ENCODE data around the gene CLIP1.
"Not testable (repeated sequence)": the region's sequence is repeated elsewhere in the genome, so short reads cannot be mapped to it uniquely, and the experiment has no call there.

Gene CLIP1

GRCh38 chr12:122367632-122368031, 54.8 kb downstream of the CLIP1 start:
- not testable (repeated sequence) for H3K27me3 Mint-ChIP-seq; ATAC-seq (ENCODE audit: low read depth); DNase-seq (ENCODE audit: low spot score in 2 of 2); H3K9me3 Mint-ChIP-seq; H3K27ac Mint-ChIP-seq; H3K4me1 Mint-ChIP-seq; H3K4me3 Mint-ChIP-seq
- peaks cover 21% of the 10 kb centered on the region for H3K36me3 Mint-ChIP-seq

- DNase-seq (ENCODE audit: low spot score in 2 of 2) (no peak), ATAC-seq (ENCODE audit: low read depth) (no peak)
- Mint-ChIP-seq H3K36me3 (peaks cover 20% of the 10 kb centered on the region), H3K4me1 (peaks cover 3% of the 10 kb centered on the region), H3K9me3 (no peaks in the 10 kb centered on the region), H3K4me3 (no peak overlapping the region), H3K27me3 (no peaks in the 10 kb centered on the region), H3K27ac (no peak overlapping the region)
Measured at GRCh38 chr12:122366685-122367475, 55.6 kb downstream of the CLIP1 start.

- H3K9me3 Mint-ChIP-seq; ATAC-seq (ENCODE audit: low read depth); H3K4me3 Mint-ChIP-seq; H3K27me3 Mint-ChIP-seq; H3K4me1 Mint-ChIP-seq; H3K27ac Mint-ChIP-seq; DNase-seq (ENCODE audit: low spot score in 2 of 2): not testable (repeated sequence)
- H3K36me3 Mint-ChIP-seq, result peaks cover 24% of the 10 kb centered on the region
Measured at GRCh38 chr12:122365226-122365625, 57.2 kb downstream of the CLIP1 start.

- DNase-seq (ENCODE audit: low spot score in 2 of 2), result no peak
- no peak for ATAC-seq (ENCODE audit: low read depth)
- H3K36me3 Mint-ChIP-seq, result peaks cover 22% of the 10 kb centered on the region
- no peaks in the 10 kb centered on the region for H3K4me1 Mint-ChIP-seq
- no peaks in the 10 kb centered on the region for H3K27me3 Mint-ChIP-seq
- H3K27ac Mint-ChIP-seq, result no peak overlapping the region
- H3K4me3 Mint-ChIP-seq, result no peak overlapping the region
- H3K9me3 Mint-ChIP-seq, result no peaks in the 10 kb centered on the region
Measured at GRCh38 chr12:122363782-122364181, 58.7 kb downstream of the CLIP1 start.

- Mint-ChIP-seq H3K9me3 (no peaks in the 10 kb centered on the region), H3K4me3 (no peak overlapping the region), H3K4me1 (no peaks in the 10 kb centered on the region), H3K27ac (no peak overlapping the region), H3K36me3 (peaks cover 20% of the 10 kb centered on the region), H3K27me3 (no peaks in the 10 kb centered on the region)
- ATAC-seq (ENCODE audit: low read depth), result no peak
- no peak for DNase-seq (ENCODE audit: low spot score in 2 of 2)
Measured at GRCh38 chr12:122362755-122363154, 59.7 kb downstream of the CLIP1 start.

GRCh38 chr12:122358403-122358802, 64.1 kb downstream of the CLIP1 start:
- not testable (repeated sequence) for DNase-seq (ENCODE audit: low spot score in 2 of 2); H3K4me1 Mint-ChIP-seq; H3K27ac Mint-ChIP-seq; H3K27me3 Mint-ChIP-seq; ATAC-seq (ENCODE audit: low read depth); H3K9me3 Mint-ChIP-seq; H3K4me3 Mint-ChIP-seq
- H3K36me3 Mint-ChIP-seq, result peaks cover 18% of the 10 kb centered on the region

GRCh38 chr12:122357536-122357935, 64.9 kb downstream of the CLIP1 start:
- H3K36me3 Mint-ChIP-seq, result peaks cover 22% of the 10 kb centered on the region
- not testable (repeated sequence) for ATAC-seq (ENCODE audit: low read depth); H3K9me3 Mint-ChIP-seq; DNase-seq (ENCODE audit: low spot score in 2 of 2); H3K4me1 Mint-ChIP-seq; H3K27me3 Mint-ChIP-seq; H3K4me3 Mint-ChIP-seq; H3K27ac Mint-ChIP-seq

- DNase-seq (ENCODE audit: low spot score in 2 of 2); H3K27me3 Mint-ChIP-seq; ATAC-seq (ENCODE audit: low read depth); H3K27ac Mint-ChIP-seq; H3K9me3 Mint-ChIP-seq; H3K4me3 Mint-ChIP-seq; H3K4me1 Mint-ChIP-seq: not testable (repeated sequence)
- H3K36me3 Mint-ChIP-seq, result peaks cover 26% of the 10 kb centered on the region
Measured at GRCh38 chr12:122356991-122357390, 65.5 kb downstream of the CLIP1 start.

GRCh38 chr12:122356192-122356635, 66.3 kb downstream of the CLIP1 start:
- ATAC-seq (ENCODE audit: low read depth), result peak; percentile 77
- no peak overlapping the region for H3K4me3 Mint-ChIP-seq
- no peaks in the 10 kb centered on the region for H3K27me3 Mint-ChIP-seq
- H3K4me1 Mint-ChIP-seq, result no peaks in the 10 kb centered on the region
- DNase-seq (ENCODE audit: low spot score in 2 of 2), result peak; percentile 44 to 53
- H3K9me3 Mint-ChIP-seq, result no peaks in the 10 kb centered on the region
- no peak overlapping the region for H3K27ac Mint-ChIP-seq
- H3K36me3 Mint-ChIP-seq, result peaks cover 24% of the 10 kb centered on the region

GRCh38 chr12:122355706-122356105, 66.8 kb downstream of the CLIP1 start:
- Mint-ChIP-seq H3K9me3 (no peaks in the 10 kb centered on the region), H3K27me3 (no peaks in the 10 kb centered on the region), H3K36me3 (peaks cover 22% of the 10 kb centered on the region), H3K4me1 (no peaks in the 10 kb centered on the region), H3K4me3 (no peak overlapping the region), H3K27ac (no peak overlapping the region)
- DNase-seq (ENCODE audit: low spot score in 2 of 2), result no peak
- ATAC-seq (ENCODE audit: low read depth), result no peak

- Mint-ChIP-seq H3K4me1 (no peaks in the 10 kb centered on the region), H3K27me3 (no peaks in the 10 kb centered on the region), H3K9me3 (no peaks in the 10 kb centered on the region), H3K36me3 (peaks cover 19% of the 10 kb centered on the region), H3K27ac (no peak overlapping the region), H3K4me3 (no peak overlapping the region)
- ATAC-seq (ENCODE audit: low read depth) (no peak), DNase-seq (ENCODE audit: low spot score in 2 of 2) (no peak)
Measured at GRCh38 chr12:122354958-122355641, 67.4 kb downstream of the CLIP1 start.

GRCh38 chr12:122352394-122352793, 70.1 kb downstream of the CLIP1 start:
- no peaks in the 10 kb centered on the region for H3K27me3 Mint-ChIP-seq
- H3K4me3 Mint-ChIP-seq, result no peak overlapping the region
- no peaks in the 10 kb centered on the region for H3K4me1 Mint-ChIP-seq
- H3K9me3 Mint-ChIP-seq, result no peaks in the 10 kb centered on the region
- DNase-seq (ENCODE audit: low spot score in 2 of 2) (no peak), ATAC-seq (ENCODE audit: low read depth) (no peak)
- no peak overlapping the region for H3K27ac Mint-ChIP-seq
- peaks cover 19% of the 10 kb centered on the region for H3K36me3 Mint-ChIP-seq

- no peak for ATAC-seq (ENCODE audit: low read depth)
- H3K9me3 Mint-ChIP-seq, result no peaks in the 10 kb centered on the region
- no peak overlapping the region for H3K4me3 Mint-ChIP-seq
- no peak for DNase-seq (ENCODE audit: low spot score in 2 of 2)
- H3K27me3 Mint-ChIP-seq, result no peaks in the 10 kb centered on the region
- H3K36me3 Mint-ChIP-seq, result peaks cover 18% of the 10 kb centered on the region
- H3K4me1 Mint-ChIP-seq, result no peaks in the 10 kb centered on the region
- no peak overlapping the region for H3K27ac Mint-ChIP-seq
Measured at GRCh38 chr12:122350141-122350848, 72.2 kb downstream of the CLIP1 start.

- Mint-ChIP-seq H3K27ac (no peak overlapping the region), H3K36me3 (peaks cover 16% of the 10 kb centered on the region), H3K4me3 (no peak overlapping the region), H3K27me3 (no peaks in the 10 kb centered on the region), H3K4me1 (no peaks in the 10 kb centered on the region), H3K9me3 (no peaks in the 10 kb centered on the region)
- DNase-seq (ENCODE audit: low spot score in 2 of 2), result no peak
- no peak for ATAC-seq (ENCODE audit: low read depth)
Measured at GRCh38 chr12:122349078-122349477, 73.4 kb downstream of the CLIP1 start.

Measured in memory B cell (primary cell).